KBM-7 (cell line): ENCODE results near the gene ARHGAP31.
A peak's percentile ranks its signal among the peaks of the same experiment; 100 is the strongest.
"Not testable (repeated sequence)": the region's sequence is repeated elsewhere in the genome, so short reads cannot be mapped to it uniquely, and the experiment has no call there.

Experiments used
- DNase-seq: peaks from one replicate; pipeline ENCODE4 v3.0.0-alpha.2; 2015
- in situ Hi-C: fragments of 300-500 bp; cut with MboI; formaldehyde crosslinking; loops from 2 replicates; pipeline ENCODE4 v1.14.3; 2020; ENCODE audit warnings: low sequenced_read_pairs, low pct_unique_long_range_greater_than_20kb, mixed read lengths

Gene ARHGAP31

DNA sequence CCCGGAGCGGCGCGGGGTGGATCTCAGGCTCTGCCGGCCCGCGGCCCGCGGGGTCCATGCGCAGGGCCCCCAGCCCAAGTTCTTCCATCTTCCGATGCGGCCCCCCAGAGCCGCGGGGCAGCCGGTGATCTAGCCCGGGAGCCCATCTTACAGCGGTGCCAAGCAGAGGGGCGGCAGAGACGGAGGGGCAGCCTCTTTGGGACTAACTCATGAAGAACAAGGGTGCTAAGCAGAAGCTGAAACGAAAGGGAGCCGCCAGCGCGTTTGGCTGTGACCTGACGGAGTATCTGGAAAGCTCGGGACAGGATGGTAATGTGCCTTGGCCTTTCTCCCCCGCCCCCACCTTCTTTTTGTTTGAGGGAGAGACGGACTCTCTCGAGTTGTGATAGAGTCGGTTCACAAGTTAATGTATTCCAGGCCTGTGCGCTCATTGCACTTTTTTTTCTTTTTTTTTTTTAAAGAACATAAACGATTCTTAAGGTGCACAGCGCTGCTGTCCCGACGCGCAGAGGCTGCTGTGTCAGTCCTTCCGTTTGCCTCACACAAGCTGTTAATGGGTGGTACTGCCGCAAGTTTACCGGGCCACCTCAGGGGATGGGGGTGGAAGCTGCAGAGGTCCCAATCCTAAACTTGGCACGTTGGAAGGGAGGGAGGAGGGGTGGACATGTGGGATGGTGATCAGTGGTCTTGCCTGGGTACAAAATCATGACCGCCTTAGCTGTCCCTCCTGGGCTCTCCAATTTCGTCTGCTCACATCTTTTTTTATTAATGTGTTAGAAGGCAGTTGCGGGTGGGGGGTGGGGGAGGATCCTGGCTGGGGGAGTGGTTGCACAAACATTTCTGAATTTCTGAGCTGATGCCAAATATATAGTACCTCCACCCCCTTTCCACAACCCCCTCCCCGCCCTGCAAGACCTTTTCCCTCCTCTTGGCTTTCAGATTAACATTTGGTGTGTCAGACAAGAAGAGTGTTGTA, 801 bp downstream of the ARHGAP31 start:
- in situ Hi-C loops, result no loop called here
- DNase-seq, result peak; percentile 52

DNA sequence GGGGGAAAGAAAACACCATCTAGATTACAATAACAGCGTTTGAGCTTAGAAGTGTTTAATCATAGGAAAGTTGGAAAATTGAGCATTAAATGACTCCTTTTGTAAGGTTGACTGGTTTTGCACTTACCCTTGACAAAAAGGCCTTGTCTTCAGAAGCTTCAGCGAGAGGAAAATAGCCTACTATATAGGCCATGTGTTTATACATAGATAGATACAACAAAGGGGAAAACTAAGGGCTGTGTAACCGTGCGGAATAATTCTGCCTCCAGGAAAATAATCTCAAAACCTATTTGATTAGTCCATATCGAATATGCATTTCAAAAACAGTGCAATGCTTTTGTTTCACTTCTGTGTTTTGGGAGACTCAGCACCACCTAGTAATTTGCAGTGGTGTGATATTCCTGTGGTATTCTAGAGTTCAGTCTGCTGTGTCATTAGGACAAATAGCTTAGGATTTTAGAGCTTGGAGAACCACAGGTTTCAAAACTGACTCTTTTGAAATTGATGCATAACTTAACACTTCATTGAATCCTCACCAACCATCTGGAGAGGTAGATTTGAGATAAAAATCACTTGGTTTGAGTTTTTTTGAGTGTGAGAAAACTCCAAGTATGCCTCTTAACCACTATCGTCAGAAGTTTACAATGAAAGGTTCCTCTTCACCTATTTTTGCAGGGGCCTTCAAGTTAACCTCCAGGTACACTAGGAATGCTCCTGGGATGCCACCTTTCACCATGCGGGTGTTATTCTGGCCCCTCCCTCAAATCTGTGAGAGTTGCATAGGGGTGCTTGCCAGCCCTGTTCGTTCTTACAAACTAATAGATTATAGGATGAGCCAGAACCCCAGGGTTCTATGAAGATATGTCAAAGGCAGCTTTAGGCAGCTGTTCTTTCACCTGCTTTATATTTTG, 1.9 kb downstream of the ARHGAP31 start:
- no peak for DNase-seq
- in situ Hi-C loops, result no loop called here

DNA sequence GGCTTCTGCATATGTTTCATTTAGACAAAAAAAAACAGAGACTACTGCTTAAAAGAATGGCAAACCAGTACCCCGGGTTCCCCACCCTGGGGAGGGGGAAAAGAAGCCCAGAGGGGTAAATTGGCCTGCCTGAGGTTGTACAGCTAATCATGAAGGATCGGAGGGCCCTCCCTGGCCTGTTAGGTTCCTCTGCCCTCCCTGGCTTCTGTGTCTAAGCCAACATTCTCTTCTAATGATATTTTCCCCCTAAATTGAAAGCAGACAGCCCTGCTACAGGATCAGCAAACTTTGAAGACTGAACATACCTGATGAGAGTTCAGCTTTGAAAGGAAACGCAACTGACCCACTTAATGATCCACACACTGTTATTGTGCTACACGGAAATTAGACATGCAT, 2.5 kb downstream of the ARHGAP31 start:
- DNase-seq, result no peak
- in situ Hi-C loops, result no loop called here

DNA sequence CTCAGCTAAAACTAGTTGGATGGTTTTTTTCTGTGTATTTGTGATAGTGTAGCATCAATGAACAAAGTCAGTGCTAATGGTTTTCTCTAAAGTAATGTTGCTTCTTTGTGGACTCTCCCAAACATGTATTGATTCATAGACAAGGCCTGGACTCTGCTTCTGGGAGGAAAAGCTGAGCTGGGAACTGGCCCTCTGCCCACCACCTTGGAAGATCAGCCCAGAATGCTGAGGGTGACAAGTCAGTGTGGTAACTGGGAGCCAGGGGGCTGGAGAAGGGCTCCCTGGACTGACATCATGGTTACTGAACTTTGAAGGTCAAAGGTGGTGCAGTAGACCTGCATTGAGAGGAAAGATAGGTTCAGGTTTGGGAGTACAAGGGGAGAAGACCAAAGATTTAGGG, 3.0 kb downstream of the ARHGAP31 start:
- no peak for DNase-seq
- in situ Hi-C loops, result no loop called here

DNA sequence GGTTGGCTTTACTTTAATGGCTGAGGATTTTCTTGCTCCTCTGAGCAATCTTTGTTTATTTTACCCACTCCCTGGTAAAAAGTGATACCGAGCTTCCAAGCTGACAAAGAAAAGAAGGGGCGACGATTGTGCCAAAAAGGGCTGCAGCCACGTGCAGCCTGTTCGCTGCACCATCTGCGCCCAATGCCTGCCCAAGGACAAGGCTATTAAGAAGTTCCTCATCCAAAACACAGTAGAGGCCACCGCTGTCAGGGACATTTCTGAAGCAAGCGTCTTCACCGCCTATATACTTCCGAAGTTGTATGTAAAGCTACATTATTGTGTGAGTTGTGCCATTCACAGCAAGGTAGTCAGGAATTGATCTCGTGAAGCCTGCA, 4.4 kb downstream of the ARHGAP31 start:
- DNase-seq, result no peak
- in situ Hi-C loops, result no loop called here

DNA sequence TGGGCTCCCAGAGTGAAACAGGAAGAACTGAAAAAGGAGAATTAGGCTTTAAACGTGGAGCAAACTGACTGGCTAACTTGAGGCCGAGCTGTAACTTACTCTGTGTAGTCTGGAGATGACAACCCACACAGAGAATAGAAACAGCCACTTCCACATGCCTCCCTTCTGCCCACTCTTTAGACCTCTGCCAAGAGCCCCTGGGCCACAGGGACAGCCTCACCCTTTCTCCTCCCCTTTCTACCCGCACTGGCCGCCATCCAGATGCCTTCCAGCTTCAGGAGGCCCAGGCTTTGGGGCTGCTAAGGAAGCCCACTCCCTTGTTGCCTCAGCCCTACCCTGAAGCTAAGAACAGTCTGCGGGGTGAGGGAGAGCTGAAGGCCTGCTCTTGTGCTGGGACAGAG, 6.8 kb downstream of the ARHGAP31 start:
- no peak for DNase-seq
- in situ Hi-C loops, result no loop called here

DNA sequence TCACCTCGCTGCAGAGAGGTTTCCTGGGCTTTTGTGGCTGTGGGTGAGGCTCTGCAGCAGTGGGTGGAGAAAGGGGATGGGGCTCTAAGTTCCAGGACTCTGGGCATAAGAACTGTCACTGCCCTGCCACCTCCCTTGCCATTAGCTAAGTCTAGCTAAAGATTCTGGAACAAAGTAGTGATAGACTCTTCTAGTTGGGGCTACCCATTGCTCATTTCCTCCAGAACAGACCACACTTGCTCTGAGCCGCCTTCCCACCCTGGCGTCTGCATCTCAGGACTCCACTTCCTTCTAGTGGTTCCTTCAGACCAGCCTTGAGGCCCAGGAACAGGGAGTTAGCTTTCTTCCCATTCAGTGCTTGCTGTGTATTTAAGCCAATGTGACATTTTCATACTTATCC, 7.5 kb downstream of the ARHGAP31 start:
- in situ Hi-C loops, result no loop called here
- no peak for DNase-seq

DNA sequence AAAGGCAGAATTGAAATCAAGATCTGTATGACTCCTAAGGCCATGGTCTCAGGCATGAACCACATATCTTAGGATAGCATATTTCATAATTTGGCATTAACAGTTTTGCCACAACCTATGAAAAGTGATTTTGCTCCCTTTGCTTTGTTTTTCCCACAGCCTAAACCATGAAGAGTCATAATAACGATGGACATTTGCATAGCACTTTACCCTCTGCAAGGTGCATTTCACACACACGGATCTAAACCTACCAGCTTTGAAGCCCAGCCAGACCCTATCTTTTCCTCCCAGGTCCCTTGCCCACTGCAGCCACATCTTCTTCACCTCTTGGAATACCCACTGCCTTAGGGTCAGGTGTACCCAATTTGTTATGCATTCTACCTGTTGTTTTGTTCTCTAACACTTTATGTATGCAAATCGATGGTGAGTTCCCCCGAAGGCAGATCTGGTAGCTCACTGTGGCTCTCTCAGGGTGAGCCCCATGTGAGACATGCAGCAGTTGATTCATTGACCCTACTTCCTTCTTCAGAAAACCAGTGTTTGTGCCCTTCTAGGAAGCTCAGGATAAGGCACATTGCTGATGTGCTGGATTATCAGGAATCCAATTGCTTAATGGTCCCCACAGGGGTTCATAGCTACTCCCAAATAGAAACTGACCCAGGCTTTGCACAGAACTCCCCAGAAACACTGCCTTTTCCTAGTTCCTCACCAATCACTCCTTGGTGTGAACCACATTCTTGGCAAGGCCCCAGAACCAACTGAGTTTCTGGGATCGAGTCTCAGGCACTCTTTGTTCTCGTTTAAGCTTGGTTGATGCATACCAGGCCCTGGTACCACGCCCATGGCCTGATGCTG, 8.7 kb downstream of the ARHGAP31 start:
- no peak for DNase-seq
- in situ Hi-C loops, result no loop called here

DNA sequence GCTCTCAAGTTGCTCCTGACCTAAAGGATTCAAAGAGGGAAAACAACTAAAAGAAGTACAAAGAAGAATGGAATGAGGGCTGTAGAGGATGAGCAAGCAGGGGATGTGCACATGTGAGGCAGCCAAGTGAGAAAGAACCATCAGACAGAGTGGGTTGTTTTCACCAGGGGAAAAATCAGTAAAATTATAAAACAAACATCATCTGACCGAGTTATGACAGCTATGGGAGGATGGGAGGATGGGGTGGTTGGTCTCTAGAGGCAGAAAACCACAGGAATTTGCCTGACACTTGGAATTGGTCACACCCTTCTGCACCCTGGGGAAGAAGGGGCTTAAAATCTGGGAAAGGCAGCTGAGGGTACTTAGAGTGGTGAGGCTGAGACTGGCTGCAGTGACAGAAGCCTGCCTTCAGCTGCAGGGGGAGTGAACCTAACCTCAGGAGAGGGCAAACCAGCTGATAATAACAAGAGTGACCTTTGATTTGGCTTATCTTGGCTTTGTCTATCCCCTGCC, 10.1 kb downstream of the ARHGAP31 start:
- DNase-seq, result no peak
- in situ Hi-C loops, result no loop called here

DNA sequence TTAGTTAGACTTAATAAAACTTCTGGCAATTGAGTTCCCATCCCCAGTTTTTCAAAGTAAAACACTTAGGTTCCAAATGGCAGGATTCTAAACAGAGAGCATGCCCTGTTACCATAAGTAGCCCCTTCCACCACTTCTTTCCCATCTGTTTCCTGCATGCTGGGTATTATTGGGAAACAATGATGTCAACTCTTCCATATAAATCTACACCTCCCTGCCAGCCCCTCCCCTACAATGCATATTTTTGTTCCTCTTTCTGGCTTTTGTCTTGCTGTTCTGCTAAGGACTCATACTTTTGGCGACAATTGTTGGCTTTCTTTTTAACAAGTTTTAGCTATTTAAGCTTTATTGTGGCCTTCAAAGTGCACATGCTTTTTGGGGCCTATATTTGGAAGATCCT, 11.1 kb downstream of the ARHGAP31 start:
- in situ Hi-C loops, result no loop called here
- no peak for DNase-seq

DNA sequence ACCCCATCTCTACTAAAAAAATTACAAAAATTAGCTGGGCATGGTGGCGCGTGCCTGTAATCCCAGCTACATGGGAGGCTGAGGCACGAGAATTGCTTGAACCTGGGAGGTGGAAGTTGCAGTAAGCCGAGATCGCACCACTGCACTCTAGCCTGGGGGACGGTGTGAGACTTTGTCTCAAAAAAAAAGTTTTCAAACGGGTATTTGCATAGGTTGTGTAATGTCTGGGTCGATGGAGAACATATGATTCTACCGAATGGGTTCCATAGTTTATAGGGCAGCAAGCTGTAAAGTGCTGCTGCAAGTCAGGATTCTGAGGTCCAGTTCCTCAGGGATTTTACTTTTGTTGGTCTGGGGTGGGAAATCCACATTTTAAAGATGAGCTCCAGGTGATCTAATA, 12.2 kb downstream of the ARHGAP31 start:
- in situ Hi-C loops, DNase-seq: not testable (repeated sequence)

DNA sequence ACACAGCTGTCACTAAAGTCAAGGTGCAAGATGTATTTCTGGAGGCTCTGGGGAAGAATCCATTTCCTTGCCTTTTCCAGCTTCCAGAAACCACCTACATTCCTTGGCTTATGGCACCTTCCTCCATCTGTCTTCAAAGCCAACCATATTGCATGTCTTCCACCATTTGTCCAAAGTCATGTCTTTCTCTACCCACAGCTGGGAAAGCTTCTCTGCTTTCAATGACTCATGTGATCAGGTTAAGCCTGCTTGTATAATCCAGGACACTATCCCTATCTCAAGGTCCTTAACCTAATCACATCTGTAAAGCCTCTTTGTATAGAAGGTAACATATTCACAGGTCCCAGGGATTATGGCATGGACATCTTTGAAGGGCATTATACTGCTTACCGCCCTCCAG, 14.2 kb downstream of the ARHGAP31 start:
- no peak for DNase-seq
- in situ Hi-C loops, result no loop called here

DNA sequence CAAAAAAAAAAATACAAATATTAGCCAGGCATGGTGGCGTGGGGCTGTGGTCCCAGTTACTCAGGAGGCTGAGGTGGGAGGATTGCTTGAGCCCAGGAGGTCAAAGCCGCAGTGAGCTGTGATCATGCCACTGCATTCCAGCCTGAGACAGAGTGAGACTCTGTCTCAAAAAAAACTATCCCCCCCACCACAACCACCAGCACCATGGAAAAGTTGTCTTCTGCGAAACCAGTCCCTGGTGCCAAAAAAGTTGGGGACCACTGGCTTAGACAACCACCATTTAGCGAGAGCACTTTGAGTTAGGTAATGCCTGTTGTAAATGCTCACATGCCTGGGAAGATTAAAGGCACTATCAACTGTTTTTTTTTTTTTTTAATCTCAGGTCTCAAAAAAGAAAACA, 15.4 kb downstream of the ARHGAP31 start:
- DNase-seq, result no peak
- in situ Hi-C loops, result no loop called here

DNA sequence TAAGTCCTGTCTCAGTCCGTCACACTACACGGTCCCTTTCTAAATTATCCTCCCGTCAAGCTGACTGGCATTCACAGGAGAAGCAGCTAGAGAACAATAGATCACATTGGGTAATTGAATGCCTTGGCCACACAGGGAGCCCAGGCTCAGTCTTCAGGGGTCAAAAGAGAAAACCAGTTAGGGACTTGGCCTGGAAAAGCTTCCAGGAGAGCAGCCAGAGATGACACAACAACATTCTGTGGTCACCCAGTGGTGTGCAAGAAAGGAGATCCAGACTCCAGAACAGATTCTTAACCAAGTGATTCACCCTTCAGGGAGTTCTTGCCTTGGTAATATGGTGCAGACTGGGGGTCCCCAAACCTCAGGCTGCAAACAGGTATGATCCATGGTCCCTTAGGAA, 15.9 kb downstream of the ARHGAP31 start:
- in situ Hi-C loops, result no loop called here
- no peak for DNase-seq

DNA sequence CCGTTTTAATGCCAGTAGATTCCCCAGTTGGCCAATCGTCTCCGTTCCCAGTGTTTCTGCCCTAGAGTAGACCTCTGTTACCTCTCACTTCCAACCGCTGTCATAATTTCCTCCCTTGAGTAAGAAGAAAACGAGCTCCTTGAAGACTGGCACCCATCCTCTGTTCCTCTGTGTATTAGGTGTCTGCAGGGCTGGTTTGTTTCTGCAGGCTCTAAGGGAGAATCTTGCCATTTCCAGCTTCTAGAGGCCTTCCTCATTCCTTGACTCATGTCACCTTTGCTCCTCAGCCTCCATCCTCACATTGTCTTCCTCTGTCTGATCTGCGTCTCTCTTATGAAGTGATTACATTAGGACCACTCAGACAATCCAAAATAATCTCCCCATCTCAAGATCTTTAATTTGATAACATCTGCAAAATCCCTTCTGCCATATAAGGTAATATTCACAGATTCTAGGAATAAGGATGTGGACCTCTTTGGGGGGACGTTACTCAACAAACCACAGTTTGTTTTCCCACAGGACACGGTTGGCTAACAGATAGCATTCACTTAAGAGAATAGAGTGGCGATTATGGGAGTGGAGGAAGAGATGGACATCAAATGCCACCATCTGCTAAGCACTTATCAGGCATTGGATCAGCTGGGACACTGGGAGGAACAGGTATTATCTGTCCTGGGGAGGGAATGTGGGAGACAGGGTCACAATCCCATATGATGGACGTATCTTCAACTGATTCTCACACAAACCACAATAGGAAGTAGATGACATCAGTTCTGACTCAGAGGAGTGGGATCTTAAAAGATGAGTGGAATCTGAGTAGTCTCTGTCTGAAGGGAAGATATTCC, 17.1 kb downstream of the ARHGAP31 start:
- DNase-seq, result peak; percentile 68
- in situ Hi-C loops, result no loop called here

DNA sequence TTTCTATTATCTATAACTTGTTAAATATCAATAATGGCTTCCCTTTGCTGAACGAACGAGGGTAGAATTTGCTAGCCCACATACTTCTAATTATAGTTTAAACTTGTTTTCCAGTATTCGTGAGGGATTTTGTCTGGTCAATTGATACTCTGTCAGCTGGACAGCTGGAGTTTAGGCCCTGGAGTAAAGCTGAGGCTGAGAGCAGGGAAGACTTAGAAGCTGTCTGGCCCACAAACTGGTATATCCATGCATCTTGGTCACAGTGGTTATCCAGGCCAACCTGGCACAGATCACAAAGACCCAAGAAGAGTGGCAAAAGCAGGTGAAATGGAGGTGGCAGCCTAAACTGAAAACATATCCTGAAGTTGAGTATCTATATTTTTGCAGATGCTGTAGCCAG, 19.3 kb downstream of the ARHGAP31 start:
- in situ Hi-C loops, result no loop called here
- no peak for DNase-seq

DNA sequence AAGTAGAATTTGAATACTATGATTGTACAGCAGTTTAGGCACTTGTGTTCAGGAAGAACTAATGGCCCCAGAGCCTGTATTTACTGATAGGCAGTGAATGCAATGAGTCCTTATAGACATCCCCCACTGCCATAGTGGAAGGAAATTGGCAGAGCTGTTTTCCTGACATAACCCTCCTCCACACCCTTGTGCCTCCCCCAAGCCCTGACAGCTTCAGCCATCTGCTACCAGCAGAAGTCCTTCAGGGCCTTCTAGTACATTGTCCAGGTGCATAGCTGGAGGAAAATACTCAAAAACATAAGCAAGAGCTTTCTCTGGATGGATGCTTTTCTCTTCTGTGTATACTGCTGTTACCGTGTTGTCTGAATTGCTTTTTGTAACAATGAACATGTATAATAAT, 20.6 kb downstream of the ARHGAP31 start:
- in situ Hi-C loops, result no loop called here
- DNase-seq, result no peak

DNA sequence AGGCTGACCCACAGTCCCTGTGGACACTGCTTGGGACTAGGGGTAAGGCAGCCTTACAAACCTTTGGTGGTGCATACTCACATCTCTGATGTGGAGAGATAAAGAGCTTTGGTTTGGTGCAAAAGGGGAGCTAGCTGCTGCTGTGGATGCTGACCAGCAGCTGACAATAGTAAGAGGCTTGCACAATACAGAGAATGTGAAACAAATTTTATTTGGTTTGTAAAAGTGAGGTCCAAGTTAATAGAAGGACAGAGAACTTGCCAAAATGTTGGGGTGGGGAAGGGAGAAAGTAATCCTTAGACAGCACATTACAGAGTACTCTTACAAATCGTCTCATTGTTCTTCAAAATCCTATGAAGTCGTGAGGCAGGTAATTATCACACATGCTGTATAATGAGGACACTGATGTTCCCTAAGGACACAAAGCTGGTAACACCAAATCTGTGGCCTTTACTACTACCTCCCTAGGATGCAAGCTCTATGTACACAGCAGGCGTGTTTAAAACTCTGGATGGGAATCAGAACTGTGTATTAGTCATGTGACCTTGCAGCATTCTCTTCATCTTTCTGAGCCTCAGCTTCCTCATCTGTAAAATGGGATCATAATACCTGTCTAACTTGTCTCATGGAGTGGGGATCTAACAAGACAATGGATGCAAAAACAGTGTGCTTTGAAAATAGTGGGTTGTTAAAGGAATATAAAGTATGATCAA, 21.6 kb downstream of the ARHGAP31 start:
- in situ Hi-C loops, result no loop called here
- no peak for DNase-seq
